Skin epidermis (tissue), 12 donors: Measurements from ENCODE around the gene MAPT.
"Not testable (repeated sequence)": the region's sequence is repeated elsewhere in the genome, so short reads cannot be mapped to it uniquely, and the experiment has no call there.

Experiments
- H3K27ac ChIP-seq, 21 experiments: fragments of 200-600 bp; sonication (generic) in 11 of 21; one replicate each; pipeline ENCODE4 v1.5.0; 2020; ENCODE audit warnings: mild to moderate bottlenecking in 3 of 21, inconsistent platforms in 2 of 21, moderate library complexity in 2 of 21
- H3K4me3 ChIP-seq, 7 experiments: fragments of 200-600 bp; sonication (generic) in 2 of 7; one replicate each; pipeline ENCODE4 v1.5.0; 2020; ENCODE audit warnings: inconsistent platforms in 2 of 7, mild to moderate bottlenecking in 2 of 7, moderate library complexity in 1 of 7

The MAPT gene

DNA sequence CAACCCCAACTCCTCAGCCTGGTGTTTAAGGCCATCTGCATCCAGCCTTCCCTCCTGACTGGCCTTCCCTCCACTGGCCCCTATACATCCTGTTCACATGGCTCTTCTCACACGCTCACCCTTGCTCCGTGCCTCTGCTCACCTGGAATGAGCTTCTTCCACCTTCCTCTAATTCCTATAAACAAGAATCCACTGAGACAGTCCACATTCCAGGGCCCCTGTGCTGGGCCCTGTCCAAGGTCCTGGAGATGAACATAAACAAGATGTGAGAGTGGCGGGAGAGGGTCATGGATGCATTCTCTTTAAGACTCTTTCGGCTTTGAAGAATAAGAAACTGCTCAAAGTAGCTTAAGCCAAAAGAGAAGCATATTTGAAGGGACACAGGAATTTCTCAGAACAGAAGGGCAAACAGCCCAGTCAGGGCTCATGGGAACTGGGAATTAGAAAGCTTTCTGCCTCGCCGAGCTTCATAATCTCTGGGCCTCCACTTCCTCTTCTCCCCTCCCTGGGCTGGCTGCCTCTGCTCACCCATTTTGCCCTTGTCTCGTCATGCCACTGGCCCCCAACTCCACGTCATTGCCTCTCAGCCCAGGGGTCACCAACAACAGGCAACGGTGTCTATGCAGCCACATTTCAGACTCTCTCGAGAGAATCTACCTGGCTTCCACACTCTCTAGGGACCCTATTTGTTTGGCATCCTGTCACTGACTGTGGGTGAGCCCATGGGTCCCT is 36.2 kb upstream of the MAPT start:
- no peak overlapping the region for H3K27ac ChIP-seq
- no peak overlapping the region for H3K4me3 ChIP-seq

DNA sequence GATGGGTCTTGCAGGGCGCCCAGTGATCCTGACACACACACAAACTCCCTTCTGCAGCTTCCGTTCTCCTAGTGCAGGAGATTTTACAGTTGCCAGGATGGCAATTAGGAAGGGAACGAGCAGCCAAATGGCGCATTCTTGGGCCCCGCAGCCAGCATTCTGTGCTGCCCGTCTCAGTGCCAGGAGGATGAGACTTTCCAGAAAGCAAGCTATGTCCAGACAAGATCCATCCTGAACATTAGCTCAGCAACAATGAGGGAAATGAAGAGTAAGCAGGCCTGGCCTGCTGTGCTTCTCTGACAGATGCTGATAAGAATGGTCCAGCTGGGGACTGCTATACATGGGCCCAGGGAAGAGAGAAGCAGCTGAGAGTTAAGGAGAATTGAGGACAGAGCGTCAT is 33.2 kb upstream of the MAPT start:
- H3K4me3 ChIP-seq, result no peak overlapping the region
- H3K27ac ChIP-seq, result no peak overlapping the region

DNA sequence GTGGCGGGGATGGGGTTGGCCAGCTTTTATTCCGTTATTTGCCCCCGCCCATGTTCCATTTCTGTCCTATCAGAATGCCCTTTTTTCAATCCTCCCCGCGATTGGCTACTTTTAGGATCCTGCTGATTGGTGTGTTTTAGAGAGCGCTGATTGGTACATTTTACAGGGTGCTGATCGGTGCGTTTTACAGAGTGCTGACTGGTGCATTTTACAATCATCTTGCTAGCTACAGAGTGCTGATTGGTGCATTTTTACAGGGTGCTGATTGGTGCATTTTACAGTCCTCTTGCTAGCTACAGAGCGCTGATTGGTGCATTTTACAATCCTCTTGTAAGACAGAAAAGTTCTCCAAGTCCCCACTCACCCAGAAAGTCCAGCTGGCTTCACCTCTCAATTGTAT is 32.2 kb upstream of the MAPT start:
- not testable (repeated sequence) for H3K4me3 ChIP-seq, H3K27ac ChIP-seq

DNA sequence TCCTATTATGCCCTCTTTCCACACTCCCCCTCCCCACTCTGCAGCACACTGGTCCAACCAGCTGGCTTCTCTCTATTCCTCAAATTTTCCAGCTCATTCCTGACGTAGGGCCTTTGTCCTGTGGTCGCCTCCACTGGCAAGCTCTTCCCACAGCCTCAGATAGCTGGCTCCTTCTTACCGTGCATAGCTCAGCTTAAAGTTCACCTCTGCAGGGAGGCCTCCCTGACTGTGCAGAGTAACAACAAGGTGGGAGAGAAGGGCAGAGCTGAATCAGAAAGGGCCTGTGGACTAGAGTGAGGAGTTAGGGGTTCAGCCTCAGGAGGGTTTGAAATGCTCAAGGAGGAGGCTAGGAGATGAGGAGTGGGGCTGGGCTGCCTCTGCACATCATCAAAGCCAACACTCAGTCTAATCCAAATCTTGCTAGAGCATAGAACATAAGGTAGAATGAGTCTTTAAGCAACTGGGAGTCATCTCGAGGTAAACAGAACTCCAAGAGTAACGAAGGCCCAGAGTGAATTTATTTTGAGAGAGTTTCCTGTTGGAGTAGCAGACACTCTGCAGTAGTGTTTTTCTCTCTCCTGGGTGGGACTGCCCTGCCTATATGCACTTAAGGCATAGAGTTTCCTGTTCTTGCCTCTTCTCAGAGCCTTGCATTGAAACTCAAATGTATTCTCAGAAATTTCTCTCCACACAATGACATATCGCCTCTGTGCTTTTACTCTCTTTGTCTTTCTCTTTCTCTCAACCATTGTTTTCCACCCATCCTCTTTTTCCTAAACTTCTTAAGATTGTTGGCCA is 30.3 kb upstream of the MAPT start:
- Histone ChIP-seq H3K4me3 (no peak overlapping the region), H3K27ac (no peak overlapping the region)

DNA sequence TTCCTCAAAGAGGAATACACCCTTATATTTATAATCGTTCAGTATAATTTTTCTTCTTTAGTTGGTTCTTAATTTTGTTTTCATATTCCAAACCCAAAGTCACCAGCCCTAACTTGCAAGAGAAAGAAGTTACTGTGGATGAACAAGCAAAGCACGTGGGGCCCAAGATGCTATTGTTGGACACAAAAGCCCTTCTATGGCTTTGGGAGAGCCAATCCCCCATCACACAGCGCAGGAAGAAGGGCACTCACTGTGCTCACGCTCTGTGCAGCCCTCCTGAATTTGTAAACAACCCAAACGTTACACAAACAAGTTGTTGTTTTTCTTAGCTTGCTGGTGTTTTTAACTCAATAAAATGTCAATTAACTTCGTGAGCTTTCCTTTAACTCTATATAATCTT is 27.2 kb upstream of the MAPT start:
- H3K27ac ChIP-seq, result no peak overlapping the region
- H3K4me3 ChIP-seq, result no peak overlapping the region

DNA sequence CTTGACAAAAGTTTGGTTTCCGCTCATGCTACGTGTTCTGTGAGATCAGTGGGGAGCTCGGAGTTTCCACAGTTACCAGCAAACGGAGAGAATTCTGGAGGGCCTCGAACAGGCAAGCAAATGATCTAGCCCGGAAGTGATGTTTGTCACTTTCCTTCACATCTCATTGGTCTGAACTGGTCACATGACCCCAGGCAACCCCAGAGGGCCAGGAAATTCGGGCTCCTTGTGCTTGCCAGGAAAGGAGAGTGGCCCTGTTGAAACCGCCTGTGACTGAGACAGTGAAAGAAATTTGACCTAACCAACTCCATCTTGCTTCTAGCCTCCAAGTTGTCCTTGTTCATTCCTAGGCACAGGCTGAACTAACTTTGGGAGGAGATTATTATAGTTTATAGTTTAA is 26.7 kb upstream of the MAPT start:
- no peak overlapping the region for H3K4me3 ChIP-seq
- no peak overlapping the region for H3K27ac ChIP-seq

DNA sequence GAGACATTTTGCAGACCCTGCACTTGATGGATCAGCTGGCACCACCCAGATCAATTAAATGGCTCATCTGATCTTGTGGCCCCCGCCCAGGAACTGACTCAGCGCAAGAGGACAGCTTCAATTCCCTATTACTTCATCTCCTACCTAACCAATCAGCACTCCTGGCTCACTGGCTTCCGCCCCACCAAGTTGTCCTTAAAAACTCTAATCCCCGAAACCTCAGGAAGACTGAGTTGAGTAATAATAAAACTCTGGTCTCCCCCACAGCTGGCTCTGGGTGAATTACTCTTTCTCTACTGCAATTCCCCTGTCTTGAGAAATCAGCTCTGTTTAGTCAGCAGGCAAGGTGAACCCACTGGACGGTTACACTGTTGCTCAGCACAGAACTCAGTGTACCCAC is 26.1 kb upstream of the MAPT start:
- Histone ChIP-seq H3K4me3 (no peak overlapping the region), H3K27ac (no peak overlapping the region)

DNA sequence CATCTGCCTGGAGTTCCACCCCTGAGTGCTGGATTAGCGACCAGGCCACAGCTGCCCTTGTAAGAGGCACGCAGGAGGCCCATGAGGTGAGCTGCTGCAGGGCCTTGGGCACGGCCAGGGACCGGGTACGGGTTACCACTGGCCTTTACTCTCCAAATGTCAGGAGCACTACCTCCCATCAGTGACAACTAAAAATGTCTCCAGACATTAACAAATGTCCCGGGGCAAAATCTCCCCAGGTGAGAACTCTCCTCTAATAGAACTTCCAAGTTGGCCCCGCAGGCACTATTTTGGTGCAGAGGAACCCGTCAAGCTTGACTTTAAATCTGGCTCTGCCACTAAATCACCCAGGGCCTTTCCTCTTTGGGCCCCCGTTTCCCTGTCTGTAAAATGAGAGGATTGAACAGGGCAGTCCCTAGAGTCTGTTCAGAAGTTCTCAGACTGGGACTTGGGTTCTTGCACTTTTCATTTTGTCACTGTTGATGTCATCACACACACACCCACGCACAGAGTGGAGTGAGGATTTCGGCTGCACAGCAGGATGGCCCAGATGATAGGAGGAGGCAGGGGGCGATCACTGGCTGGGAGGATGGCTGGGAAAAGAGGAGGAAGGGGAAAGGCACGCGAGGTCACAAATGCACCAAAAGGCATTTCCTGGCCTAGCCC is 24.5 kb upstream of the MAPT start:
- Histone ChIP-seq H3K4me3 (no peak overlapping the region), H3K27ac (no peak overlapping the region)

DNA sequence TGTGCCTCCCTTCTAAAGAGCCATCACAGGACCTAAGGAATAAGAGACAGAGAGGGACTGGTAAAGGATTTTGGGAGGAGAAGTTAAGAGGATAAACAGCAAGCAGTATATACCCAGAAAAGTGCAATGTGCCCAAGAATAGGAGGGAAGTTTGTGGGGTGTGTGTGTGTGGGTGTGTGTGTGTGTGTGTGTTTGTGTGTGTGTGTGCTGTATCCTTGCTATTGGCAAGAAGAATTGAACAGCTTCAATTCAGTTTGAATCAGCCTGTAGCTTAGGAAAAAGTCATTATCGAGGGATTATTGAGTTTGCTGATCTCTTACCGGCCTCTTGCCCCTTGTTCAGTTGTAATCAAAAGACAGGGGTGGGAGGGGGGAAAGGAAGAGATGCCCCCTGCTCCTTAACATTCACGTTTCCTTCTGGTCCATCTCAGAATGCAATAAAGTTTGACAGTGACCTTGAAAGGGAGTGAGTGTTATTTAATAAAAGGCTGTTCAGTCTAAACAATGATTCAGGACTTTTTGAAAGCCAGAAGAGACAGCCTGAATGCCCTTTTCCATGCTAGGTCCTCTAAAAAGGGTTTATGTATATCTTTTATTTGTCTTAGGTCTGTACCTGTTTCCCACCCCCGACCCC is 23.9 kb upstream of the MAPT start:
- no peak overlapping the region for H3K4me3 ChIP-seq
- H3K27ac ChIP-seq, result no peak overlapping the region

DNA sequence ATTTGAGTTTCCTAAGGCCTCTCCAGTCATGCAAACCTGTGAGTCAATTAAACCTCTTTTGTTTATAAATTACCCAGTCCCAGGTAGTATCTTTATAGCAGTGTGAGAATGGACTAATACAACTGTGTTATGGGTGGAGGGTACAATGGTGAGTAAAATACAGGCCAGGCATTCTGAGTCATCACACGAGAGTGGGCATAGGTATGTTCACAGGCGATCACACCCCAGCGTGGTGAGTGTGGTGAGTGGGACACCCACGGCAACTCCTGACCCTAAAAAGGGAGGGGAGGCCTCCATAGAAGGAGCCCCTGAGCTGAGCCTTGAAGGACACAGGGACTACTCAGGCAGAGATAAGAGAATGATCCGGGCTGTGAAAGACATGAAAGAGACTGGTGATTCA is 22.6 kb upstream of the MAPT start:
- no peak overlapping the region for H3K4me3 ChIP-seq

DNA sequence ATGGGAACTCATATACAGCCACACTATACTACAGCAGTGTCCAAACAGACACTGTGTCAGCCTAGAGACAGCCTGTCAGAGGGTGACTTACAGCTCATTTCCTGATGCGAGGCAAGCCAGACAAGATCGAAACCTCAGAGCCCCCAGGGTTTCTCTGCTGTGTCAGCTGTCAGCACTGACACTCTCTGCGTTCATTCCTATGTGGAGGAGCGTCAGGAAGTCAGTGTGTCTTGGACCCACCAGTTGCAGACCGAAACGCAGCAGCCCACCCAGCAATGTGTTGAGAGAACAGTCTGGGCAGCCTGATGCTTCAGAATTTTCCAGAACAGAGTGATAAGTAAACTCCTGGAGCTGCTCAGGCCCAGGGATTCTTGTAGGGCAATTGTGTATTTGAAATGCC is 20.6 kb upstream of the MAPT start:
- no peak overlapping the region for H3K4me3 ChIP-seq
- no peak overlapping the region for H3K27ac ChIP-seq

More for the DNA sequence above, 22.6 kb upstream of the MAPT start:
- no peak overlapping the region for H3K27ac ChIP-seq

DNA sequence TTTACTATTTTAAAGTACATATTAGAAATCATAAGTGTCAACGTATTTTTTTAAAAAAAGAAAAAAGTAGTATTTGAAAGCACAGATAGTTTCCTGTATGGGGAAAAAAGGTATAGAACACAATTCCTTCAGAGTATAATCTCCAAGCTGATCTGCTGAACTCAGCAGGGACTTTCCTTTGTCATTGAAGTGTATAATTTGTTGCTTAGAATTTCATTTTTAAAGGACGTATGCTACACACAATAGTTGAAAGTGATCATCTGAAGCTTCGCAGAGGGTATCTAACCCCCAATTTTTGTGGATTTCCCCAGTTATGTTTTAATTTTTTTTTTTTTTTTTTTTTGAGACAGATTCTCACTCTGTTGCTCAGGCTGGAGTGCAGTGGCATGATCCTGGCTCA is 20.2 kb upstream of the MAPT start:
- Histone ChIP-seq H3K4me3 (no peak overlapping the region), H3K27ac (no peak overlapping the region)

DNA sequence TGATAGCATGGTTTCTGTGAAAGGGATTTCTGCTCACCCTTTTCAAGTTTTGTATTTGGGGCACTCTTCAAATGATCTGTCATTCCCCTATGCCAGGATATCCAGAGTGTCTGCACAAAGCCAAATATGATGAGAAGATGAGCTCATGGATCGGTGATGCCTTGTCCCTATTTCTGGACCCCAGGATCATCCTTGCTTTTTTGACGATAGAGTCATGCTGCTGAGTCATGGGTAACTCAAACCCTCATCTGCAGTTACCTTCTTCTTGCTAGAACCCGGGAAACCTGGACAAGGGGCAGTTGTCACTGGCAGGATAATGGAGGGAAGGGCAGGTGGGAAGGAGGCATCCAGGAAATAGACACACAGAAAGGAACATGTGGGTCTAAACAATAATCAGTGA is 17.8 kb upstream of the MAPT start:
- Histone ChIP-seq H3K4me3 (no peak overlapping the region), H3K27ac (no peak overlapping the region)

DNA sequence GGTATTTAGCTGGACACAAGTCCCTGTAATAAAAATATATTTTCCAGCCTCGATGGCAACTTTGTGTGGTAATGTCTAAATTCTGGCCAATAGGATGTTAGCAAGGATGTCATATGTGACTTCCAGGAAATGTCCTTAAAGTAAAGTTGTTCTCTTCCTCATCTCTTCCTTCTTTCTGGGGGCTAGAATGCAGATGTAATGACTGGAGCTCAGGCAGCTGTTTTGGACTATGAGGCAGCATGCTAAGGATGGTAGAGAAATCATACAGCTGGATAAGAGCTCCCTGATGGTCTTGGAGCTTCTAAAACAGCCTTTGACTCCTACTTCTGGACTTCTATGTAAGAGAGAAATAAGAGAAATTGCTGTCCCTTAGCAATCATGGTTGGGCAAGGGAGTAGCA is 16.9 kb upstream of the MAPT start:
- H3K4me3 ChIP-seq, result no peak overlapping the region
- no peak overlapping the region for H3K27ac ChIP-seq

DNA sequence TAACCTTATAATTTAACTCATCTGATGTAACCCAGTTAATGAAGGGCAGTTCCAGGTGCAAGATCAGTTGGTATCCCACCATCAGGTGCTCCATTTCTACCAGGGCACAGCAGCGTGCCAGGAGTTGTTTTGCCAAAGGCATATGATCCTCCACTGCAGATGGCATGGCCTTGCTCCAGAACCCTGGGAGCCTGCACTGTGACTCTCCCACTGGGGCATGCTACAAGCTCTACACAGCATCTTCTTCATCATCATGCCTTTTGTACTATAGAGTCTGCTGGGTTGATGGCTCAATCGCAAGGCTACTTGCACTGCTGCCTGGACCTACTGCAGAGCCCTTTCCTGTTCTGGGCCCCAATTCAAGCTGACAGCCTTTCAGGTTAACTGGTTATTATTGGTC is 11.3 kb upstream of the MAPT start:
- H3K27ac ChIP-seq, result no peak overlapping the region

DNA sequence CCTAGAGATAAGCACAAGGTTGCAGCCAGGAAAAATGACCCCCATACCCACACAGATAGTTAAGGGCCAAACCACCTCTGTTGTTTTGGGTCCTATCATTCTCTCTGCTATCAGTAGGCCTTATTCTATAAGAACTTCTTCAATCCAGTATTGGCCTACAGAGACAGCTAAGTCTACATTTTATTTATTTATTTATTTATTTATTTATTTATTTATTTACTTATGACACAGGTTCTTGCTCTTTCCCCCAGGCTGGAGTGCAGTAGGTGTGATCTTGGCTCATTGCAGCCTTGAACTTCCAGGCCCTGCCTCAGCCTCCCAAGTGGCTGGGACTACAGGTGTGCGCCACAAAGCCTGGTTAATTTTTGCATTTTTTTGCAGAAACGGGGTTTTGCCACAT is 7.5 kb upstream of the MAPT start:
- Histone ChIP-seq H3K27ac (no peak overlapping the region), H3K4me3 (no peak overlapping the region)

More for the DNA sequence above, 11.3 kb upstream of the MAPT start:
- no peak overlapping the region for H3K4me3 ChIP-seq

DNA sequence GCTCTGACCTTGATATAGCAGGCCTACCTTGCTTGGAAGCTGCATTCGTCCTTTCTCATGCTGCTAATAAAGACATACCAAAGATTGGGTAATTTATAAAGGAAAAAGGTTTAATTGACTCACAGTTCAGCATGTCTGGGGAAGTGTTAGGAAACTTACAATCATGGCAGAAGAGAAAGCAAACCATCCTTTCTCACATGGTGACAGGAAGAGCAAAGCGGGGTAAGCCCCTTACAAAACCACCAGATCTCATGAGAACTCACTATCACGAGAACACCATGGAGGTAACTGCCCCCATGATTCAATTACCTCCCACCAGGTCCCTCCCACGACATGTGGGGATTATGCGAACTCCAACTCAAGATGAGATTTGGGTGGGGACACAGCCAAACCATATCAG is 6.0 kb upstream of the MAPT start:
- Histone ChIP-seq H3K27ac (no peak overlapping the region), H3K4me3 (no peak overlapping the region)

DNA sequence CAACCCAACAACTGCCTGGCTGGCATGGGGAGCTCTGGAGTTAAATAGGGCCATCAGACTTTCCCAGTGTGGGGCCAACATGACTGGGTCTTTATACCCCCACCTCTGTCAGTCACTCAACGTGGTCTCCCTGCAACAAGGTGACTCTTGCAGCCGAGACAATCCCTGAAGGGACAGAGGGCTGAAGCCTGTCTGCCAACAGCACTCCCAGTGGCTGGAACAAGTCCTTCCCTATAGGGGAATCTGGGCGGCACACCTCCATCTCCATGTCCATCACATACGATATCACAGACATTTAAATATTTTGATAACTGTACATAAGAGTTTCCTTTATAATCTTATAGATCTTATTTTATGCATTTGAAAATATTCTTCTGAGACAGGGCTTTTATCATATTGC is 4.8 kb upstream of the MAPT start:
- Histone ChIP-seq H3K27ac (no peak overlapping the region), H3K4me3 (no peak overlapping the region)

DNA sequence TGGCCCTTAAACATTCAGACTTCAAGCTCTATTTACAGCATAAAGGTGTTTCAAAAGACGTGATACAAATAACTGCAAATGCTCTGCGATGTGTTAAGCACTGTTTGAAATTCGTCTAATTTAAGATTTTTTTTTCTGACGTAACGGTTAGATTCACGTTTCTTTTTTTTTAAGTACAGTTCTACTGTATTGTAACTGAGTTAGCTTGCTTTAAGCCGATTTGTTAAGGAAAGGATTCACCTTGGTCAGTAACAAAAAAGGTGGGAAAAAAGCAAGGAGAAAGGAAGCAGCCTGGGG is 681 bp upstream of the MAPT start:
- peak overlapping the region in 12 of 21 experiments; percentile 14 to 78 (median 48) for H3K27ac ChIP-seq
- H3K4me3 ChIP-seq, result peak overlapping the region; percentile 35 to 72 (median 50)

DNA sequence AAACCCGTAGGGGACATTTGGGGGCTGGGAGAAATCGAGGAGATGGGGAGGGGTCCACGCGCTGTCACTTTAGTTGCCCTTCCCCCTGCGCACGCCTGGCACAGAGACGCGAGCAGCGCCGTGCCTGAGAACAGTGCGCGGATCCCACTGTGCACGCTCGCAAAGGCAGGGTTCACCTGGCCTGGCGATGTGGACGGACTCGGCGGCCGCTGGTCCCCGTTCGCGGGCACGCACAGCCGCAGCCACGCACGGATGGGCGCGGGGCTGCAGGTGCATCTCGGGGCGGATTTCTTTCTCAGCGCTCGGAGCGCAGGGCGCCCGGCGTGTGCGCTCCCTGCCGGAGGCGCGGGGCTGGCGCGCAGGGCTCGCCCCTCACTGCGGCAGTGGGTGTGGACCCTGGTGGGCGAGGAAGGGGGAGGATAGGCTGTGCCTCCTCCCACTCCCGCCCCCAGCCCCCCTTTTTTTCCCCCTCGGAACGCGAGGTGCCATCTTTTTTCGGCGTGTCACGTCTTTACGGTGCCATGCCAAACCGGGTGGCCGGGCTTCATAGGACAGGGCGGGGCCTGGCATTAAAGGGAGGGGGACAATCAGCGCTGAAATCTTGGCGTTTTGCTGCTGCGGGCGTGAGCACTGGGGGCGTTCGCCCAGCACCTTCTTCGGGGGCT is 1.1 kb downstream of the MAPT start:
- Histone ChIP-seq H3K4me3 (peak overlapping the region; percentile 35 to 72 (median 50)), H3K27ac (no peak overlapping the region)
